Lower lobe of right lung (tissue), 2 donors: Measurements from ENCODE around the gene BMF. TPM values are rescaled to one million over a fixed set of nuclear protein-coding genes. Genes with fewer than 3 reads are reported as not detected.
A peak's percentile ranks its signal among the peaks of the same experiment; 100 is the strongest.

ENCODE experiments used
- ATAC-seq, 2 donors: fragments of 200-7000 bp; cut with Tn5 transposase; one replicate each; pipeline ENCODE4 v1.9.1; 2020 to 2022; ENCODE audit warnings: mild to moderate bottlenecking in 2 of 2, moderate library complexity in 2 of 2
- DNase-seq: peaks from one replicate; pipeline ENCODE4 v3.0.0-alpha.2; 2020
- H3K27ac ChIP-seq: fragments of 200-600 bp; one replicate; pipeline ENCODE4 v1.8.0; 2022
- H3K27me3 ChIP-seq: fragments of 200-600 bp; one replicate; pipeline ENCODE4 v1.8.0; 2022; ENCODE audit warnings: low read depth
- H3K36me3 ChIP-seq: fragments of 200-600 bp; one replicate; pipeline ENCODE4 v1.8.0; 2022; ENCODE audit warnings: mild to moderate bottlenecking
- H3K4me1 ChIP-seq: fragments of 200-600 bp; one replicate; pipeline ENCODE4 v1.8.0; 2022
- H3K4me3 ChIP-seq: fragments of 200-600 bp; one replicate; pipeline ENCODE4 v1.8.0; 2022; ENCODE audit warnings: mild to moderate bottlenecking
- H3K9me3 ChIP-seq: fragments of 200-600 bp; one replicate; pipeline ENCODE4 v1.8.0; 2022
- intact Hi-C: fragments of 100-400 bp; cut with DNase I; formaldehyde crosslinking; loops from one replicate; pipeline ENCODE4 v1.11.0; 2022
- total RNA-seq: library from RNA; stranded (reverse); fragmentation: NEBNext Ultra II Directional; extraction: Animal tissue kit (Norgen Biotek cat#: 25700); gene quantifications from one replicate; pipeline ENCODE4 v1.2.1, GENCODE V29; 2021
- TF ChIP-seq, protein P1 (sequence below): fragments of 200-600 bp; IDR thresholded peaks from one replicate; pipeline ENCODE4 v1.8.0; 2022; ENCODE audit warnings: antibody characterized with exemption, mild to moderate bottlenecking
- donor health status: DM: no; HTN: yes; CAD: no; lungs with severe emphysema.

The BMF gene
- total RNA-seq, 1 donor from 2014 or later: 17.2 TPM

DNA sequence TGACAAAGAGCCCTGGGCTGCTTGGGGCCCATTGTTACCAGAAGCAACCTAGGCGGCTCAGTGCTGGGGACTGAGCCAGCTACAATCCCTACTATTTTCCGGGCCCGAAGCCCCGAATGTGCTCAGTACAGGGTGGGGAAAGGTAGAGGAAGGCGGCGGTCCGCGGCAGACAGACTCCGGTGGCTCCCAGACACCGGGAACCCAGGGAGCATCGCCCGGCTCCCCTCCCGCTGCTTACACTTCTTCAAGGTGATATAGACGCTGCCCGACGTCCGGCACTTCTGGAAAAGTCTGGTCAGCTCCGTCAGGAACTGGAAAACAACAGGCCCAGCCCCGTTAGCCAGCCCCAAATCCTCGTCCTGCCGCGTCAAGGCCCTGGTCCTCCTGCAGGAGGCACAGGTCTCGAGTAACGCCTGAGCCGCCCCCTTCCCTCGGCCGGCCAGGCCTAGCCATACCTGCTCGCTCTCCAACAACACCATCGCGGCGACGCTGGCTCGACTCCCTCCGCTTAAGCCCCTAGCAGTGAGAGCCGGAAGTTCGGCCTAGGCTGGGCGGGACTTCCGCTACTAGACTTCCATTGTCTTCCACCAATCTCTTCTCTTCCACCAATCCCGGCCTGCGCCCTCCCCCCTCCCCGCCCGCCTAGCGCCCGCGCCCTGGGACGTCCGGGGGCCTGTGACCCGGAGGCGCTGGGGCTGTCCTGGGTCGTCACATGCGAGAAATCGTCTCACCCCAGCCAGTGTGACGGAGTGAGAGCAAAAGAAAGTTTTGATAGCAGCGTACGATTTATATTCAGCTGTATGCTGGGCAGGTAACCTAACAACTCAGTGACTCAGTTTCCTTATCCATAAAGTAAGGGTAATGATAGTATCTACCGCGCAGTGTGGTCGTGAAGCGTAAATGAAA lies 69.8 kb downstream of the BMF start, which contains the start of gene SRP14:
Gene SRP14 (minus strand): TSS at position 544 of the 906 bp plus-strand sequence. CDS start 65 bp downstream, at position 479.
- Histone ChIP-seq H3K27ac (peak within 1 kb of the TSS; percentile 94), H3K4me3 (peak within 1 kb of the TSS; percentile 76), H3K4me1 (peaks cover 30% of the 10 kb centered on the region), H3K27me3 (no peaks in the 10 kb centered on the region), H3K9me3 (no peaks in the 10 kb centered on the region), H3K36me3 (peaks cover 40% of the 10 kb centered on the region)
- peak; percentile 96 for DNase-seq
- intact Hi-C loops: no loop called here
- ATAC-seq: peak; percentile 98 to 99
- TF ChIP-seq, protein P1, sequence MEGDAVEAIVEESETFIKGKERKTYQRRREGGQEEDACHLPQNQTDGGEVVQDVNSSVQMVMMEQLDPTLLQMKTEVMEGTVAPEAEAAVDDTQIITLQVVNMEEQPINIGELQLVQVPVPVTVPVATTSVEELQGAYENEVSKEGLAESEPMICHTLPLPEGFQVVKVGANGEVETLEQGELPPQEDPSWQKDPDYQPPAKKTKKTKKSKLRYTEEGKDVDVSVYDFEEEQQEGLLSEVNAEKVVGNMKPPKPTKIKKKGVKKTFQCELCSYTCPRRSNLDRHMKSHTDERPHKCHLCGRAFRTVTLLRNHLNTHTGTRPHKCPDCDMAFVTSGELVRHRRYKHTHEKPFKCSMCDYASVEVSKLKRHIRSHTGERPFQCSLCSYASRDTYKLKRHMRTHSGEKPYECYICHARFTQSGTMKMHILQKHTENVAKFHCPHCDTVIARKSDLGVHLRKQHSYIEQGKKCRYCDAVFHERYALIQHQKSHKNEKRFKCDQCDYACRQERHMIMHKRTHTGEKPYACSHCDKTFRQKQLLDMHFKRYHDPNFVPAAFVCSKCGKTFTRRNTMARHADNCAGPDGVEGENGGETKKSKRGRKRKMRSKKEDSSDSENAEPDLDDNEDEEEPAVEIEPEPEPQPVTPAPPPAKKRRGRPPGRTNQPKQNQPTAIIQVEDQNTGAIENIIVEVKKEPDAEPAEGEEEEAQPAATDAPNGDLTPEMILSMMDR: peak; percentile 16

DNA sequence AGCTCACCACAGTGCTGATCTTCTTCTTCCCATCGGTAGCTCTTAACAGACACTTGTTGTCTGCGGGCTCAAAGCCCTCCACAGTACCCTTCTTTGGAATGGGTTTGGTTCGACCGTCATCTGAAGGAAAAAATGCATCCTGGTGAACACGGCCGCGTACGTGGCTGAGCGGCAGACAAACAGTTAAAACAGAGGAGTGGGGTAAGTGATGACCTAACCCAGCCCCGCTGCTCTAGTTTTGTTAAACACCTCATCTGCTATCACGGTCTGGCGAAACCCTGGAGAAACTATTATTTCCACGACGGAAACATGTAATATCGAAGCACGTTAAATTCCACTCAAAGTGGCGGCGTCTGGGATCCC lies 70.4 kb downstream of the BMF start:
- Histone ChIP-seq H3K4me1 (peaks cover 30% of the 10 kb centered on the region), H3K4me3 (peak overlapping the region; percentile 76), H3K27ac (peak overlapping the region; percentile 94), H3K9me3 (no peaks in the 10 kb centered on the region), H3K36me3 (peaks cover 47% of the 10 kb centered on the region), H3K27me3 (no peaks in the 10 kb centered on the region)
- TF ChIP-seq, protein P1: no peak
- intact Hi-C loops: no loop called here
- peak; percentile 1 to 4 for ATAC-seq
- no peak for DNase-seq

Other genes with a start within 250 kb of the BMF start
- 2.4 TPM for gene GPR176, start 188.6 kb downstream of the BMF start, total RNA-seq
- 36.0 TPM for gene EIF2AK4, start 174.8 kb downstream of the BMF start, total RNA-seq
- gene SRP14, start 69.7 kb downstream of the BMF start, total RNA-seq: 138 TPM
- gene BUB1B, start 52.2 kb upstream of the BMF start, total RNA-seq: 1.4 TPM
- gene PAK6, start 130.2 kb upstream of the BMF start, total RNA-seq: 5.6 TPM
- gene ANKRD63, start 174.2 kb upstream of the BMF start, total RNA-seq: not detected
- 105 TPM for gene PLCB2, start 199.1 kb upstream of the BMF start, total RNA-seq
- gene INAFM2, start 214.8 kb upstream of the BMF start, total RNA-seq: 33.8 TPM
- 71.4 TPM for gene CCDC9B, start 232.1 kb upstream of the BMF start, total RNA-seq
- gene PHGR1, start 242.2 kb upstream of the BMF start, total RNA-seq: not detected
- 4.3 TPM for gene DISP2, start 249.3 kb upstream of the BMF start, total RNA-seq